Measurements from ENCODE around the gene MIAT. TPM values are rescaled to one million over a fixed set of nuclear protein-coding genes. Genes with fewer than 3 reads are reported as not detected.

Gene MIAT
- total and polyA plus RNA-seq, 3 experiments from 2014 or later, result 3.9 to 57.5 (median 52.2) TPM

GRCh38 chr22:26714971-26715370 is 57.6 kb downstream of the MIAT start:
- Histone ChIP-seq H3K27ac (ENCODE audit: low read depth, low read length) (no peak overlapping the region), H3K4me1 (ENCODE audit: insufficient read depth, low read length) (no peaks in the 10 kb centered on the region), H3K4me3 (ENCODE audit: low read length) (no peak overlapping the region), H3K27me3 (ENCODE audit: insufficient read depth, low read length, poor library complexity, severe bottlenecking) (no peaks in the 10 kb centered on the region), H3K9me3 (ENCODE audit: low read length) (no peaks in the 10 kb centered on the region), H3K36me3 (ENCODE audit: insufficient read depth, low read length) (peaks cover 16% of the 10 kb centered on the region)
- Mint-ChIP-seq H3K4me3 (no peak overlapping the region), H3K27ac (peak overlapping the region in 3 of 8 donors; percentile 20 to 85 (median 26)), H3K9me3 (no peaks in the 10 kb centered on the region), H3K4me1 (peaks cover 33 to 37% (median 34%) of the 10 kb centered on the region in 3 donors), H3K27me3 (no peaks in the 10 kb centered on the region), H3K36me3 (peaks cover 0 to 80% (median 21%) of the 10 kb centered on the region in 3 donors)
- no peak for DNase-seq
- CTCF ChIA-PET, result no interaction called here
- POLR2A ChIA-PET, result no interaction called here

GRCh38 chr22:26715392-26715936 is 58.1 kb downstream of the MIAT start:
- H3K27me3 ChIP-seq (ENCODE audit: insufficient read depth, low read length, poor library complexity, severe bottlenecking), result no peaks in the 10 kb centered on the region
- Mint-ChIP-seq H3K36me3 (peaks cover 0 to 84% (median 22%) of the 10 kb centered on the region in 3 donors), H3K9me3 (no peaks in the 10 kb centered on the region), H3K27me3 (no peaks in the 10 kb centered on the region), H3K4me3 (no peak overlapping the region), H3K4me1 (peaks cover 29 to 33% (median 30%) of the 10 kb centered on the region in 3 donors), H3K27ac (peak overlapping the region in 4 of 8 donors; percentile 8 to 85 (median 34))
- POLR2A ChIA-PET, result no interaction called here
- no peak for DNase-seq
- peaks cover 16% of the 10 kb centered on the region for H3K36me3 ChIP-seq (ENCODE audit: insufficient read depth, low read length)
- H3K27ac ChIP-seq (ENCODE audit: low read depth, low read length), result no peak overlapping the region
- H3K4me1 ChIP-seq (ENCODE audit: insufficient read depth, low read length), result no peaks in the 10 kb centered on the region
- no peaks in the 10 kb centered on the region for H3K9me3 ChIP-seq (ENCODE audit: low read length)
- H3K4me3 ChIP-seq (ENCODE audit: low read length), result no peak overlapping the region
- CTCF ChIA-PET, result no interaction called here

- CTCF ChIA-PET, result no interaction called here
These were observed 61.1 kb downstream of the MIAT start for GRCh38 chr22:26718488-26718887.

GRCh38 chr22:26718905-26719304 is 61.5 kb downstream of the MIAT start:
- POLR2A ChIA-PET, result no interaction called here
- no peaks in the 10 kb centered on the region for H3K27me3 ChIP-seq (ENCODE audit: insufficient read depth, low read length, poor library complexity, severe bottlenecking)

More at GRCh38 chr22:26718488-26718887, 61.1 kb downstream of the MIAT start:
- Histone ChIP-seq H3K9me3 (ENCODE audit: low read length) (no peaks in the 10 kb centered on the region), H3K4me3 (ENCODE audit: low read length) (no peak overlapping the region), H3K27ac (ENCODE audit: low read depth, low read length) (no peak overlapping the region), H3K4me1 (ENCODE audit: insufficient read depth, low read length) (no peaks in the 10 kb centered on the region), H3K27me3 (ENCODE audit: insufficient read depth, low read length, poor library complexity, severe bottlenecking) (no peaks in the 10 kb centered on the region), H3K36me3 (ENCODE audit: insufficient read depth, low read length) (peaks cover 12% of the 10 kb centered on the region)
- peak overlapping the region in 2 of 8 donors; percentile 23 to 54 for H3K27ac Mint-ChIP-seq
- no peaks in the 10 kb centered on the region for H3K9me3 Mint-ChIP-seq
- H3K27me3 Mint-ChIP-seq, result no peaks in the 10 kb centered on the region
- H3K4me1 Mint-ChIP-seq, result peaks cover 7 to 19% (median 9%) of the 10 kb centered on the region in 3 donors
- peaks cover 7 to 93% (median 31%) of the 10 kb centered on the region in 3 donors for H3K36me3 Mint-ChIP-seq
- POLR2A ChIA-PET, result interaction anchor here (0.6 kb wide), 1 partner anchor 1098 kb away, joined by 5 read pairs; no protein-coding TSS in a partner anchor
- H3K4me3 Mint-ChIP-seq, result no peak overlapping the region
- no peak for DNase-seq

GRCh38 chr22:26722159-26722558 is 64.8 kb downstream of the MIAT start:
- H3K9me3 Mint-ChIP-seq, result no peaks in the 10 kb centered on the region
- H3K4me3 ChIP-seq (ENCODE audit: low read length), result no peak overlapping the region
- peaks cover 0 to 18% (median 0%) of the 10 kb centered on the region in 3 donors for H3K4me1 Mint-ChIP-seq
- no peaks in the 10 kb centered on the region for H3K27me3 Mint-ChIP-seq
- ChIA-PET POLR2A (no interaction called here), CTCF (no interaction called here)
- H3K36me3 Mint-ChIP-seq, result peaks cover 20 to 88% (median 43%) of the 10 kb centered on the region in 3 donors
- no peaks in the 10 kb centered on the region for H3K4me1 ChIP-seq (ENCODE audit: insufficient read depth, low read length)
- no peaks in the 10 kb centered on the region for H3K27me3 ChIP-seq (ENCODE audit: insufficient read depth, low read length, poor library complexity, severe bottlenecking)
- H3K27ac ChIP-seq (ENCODE audit: low read depth, low read length), result no peak overlapping the region
- H3K4me3 Mint-ChIP-seq, result no peak overlapping the region
- peaks cover 17% of the 10 kb centered on the region for H3K36me3 ChIP-seq (ENCODE audit: insufficient read depth, low read length)
- H3K27ac Mint-ChIP-seq, result peak overlapping the region in 2 of 8 donors; percentile 4 to 56
- no peaks in the 10 kb centered on the region for H3K9me3 ChIP-seq (ENCODE audit: low read length)
- no peak for DNase-seq

More at GRCh38 chr22:26718905-26719304, 61.5 kb downstream of the MIAT start:
- H3K27me3 Mint-ChIP-seq, result no peaks in the 10 kb centered on the region
- Histone ChIP-seq H3K36me3 (ENCODE audit: insufficient read depth, low read length) (peaks cover 12% of the 10 kb centered on the region), H3K9me3 (ENCODE audit: low read length) (no peaks in the 10 kb centered on the region), H3K4me1 (ENCODE audit: insufficient read depth, low read length) (no peaks in the 10 kb centered on the region), H3K27ac (ENCODE audit: low read depth, low read length) (no peak overlapping the region), H3K4me3 (ENCODE audit: low read length) (no peak overlapping the region)
- no peaks in the 10 kb centered on the region for H3K9me3 Mint-ChIP-seq
- peak overlapping the region in 2 of 8 donors; percentile 23 to 54 for H3K27ac Mint-ChIP-seq
- peaks cover 7 to 93% (median 31%) of the 10 kb centered on the region in 3 donors for H3K36me3 Mint-ChIP-seq
- peaks cover 3 to 17% (median 8%) of the 10 kb centered on the region in 3 donors for H3K4me1 Mint-ChIP-seq
- H3K4me3 Mint-ChIP-seq, result no peak overlapping the region
- DNase-seq, result no peak
- CTCF ChIA-PET, result no interaction called here

GRCh38 chr22:26724414-26724813 is 67.0 kb downstream of the MIAT start:
- Mint-ChIP-seq H3K27me3 (no peaks in the 10 kb centered on the region), H3K4me3 (no peak overlapping the region), H3K4me1 (peaks cover 0 to 18% (median 0%) of the 10 kb centered on the region in 3 donors), H3K36me3 (peaks cover 26 to 82% (median 44%) of the 10 kb centered on the region in 3 donors), H3K9me3 (no peaks in the 10 kb centered on the region), H3K27ac (peak overlapping the region in 2 of 8 donors; percentile 6 to 72)
- Histone ChIP-seq H3K4me3 (ENCODE audit: low read length) (no peak overlapping the region), H3K4me1 (ENCODE audit: insufficient read depth, low read length) (no peaks in the 10 kb centered on the region), H3K27me3 (ENCODE audit: insufficient read depth, low read length, poor library complexity, severe bottlenecking) (no peaks in the 10 kb centered on the region), H3K9me3 (ENCODE audit: low read length) (no peaks in the 10 kb centered on the region), H3K36me3 (ENCODE audit: insufficient read depth, low read length) (peaks cover 7% of the 10 kb centered on the region), H3K27ac (ENCODE audit: low read depth, low read length) (no peak overlapping the region)
- POLR2A ChIA-PET, result no interaction called here
- CTCF ChIA-PET, result no interaction called here
- no peak for DNase-seq

- Histone ChIP-seq H3K36me3 (ENCODE audit: insufficient read depth, low read length) (peaks cover 12% of the 10 kb centered on the region), H3K4me3 (ENCODE audit: low read length) (no peak overlapping the region), H3K9me3 (ENCODE audit: low read length) (no peaks in the 10 kb centered on the region), H3K27ac (ENCODE audit: low read depth, low read length) (no peak overlapping the region), H3K27me3 (ENCODE audit: insufficient read depth, low read length, poor library complexity, severe bottlenecking) (no peaks in the 10 kb centered on the region), H3K4me1 (ENCODE audit: insufficient read depth, low read length) (no peaks in the 10 kb centered on the region)
- POLR2A ChIA-PET, result no interaction called here
- CTCF ChIA-PET, result no interaction called here
- Mint-ChIP-seq H3K4me1 (peaks cover 0 to 18% (median 1%) of the 10 kb centered on the region in 3 donors), H3K36me3 (peaks cover 26 to 84% (median 47%) of the 10 kb centered on the region in 3 donors), H3K4me3 (no peak overlapping the region), H3K9me3 (no peaks in the 10 kb centered on the region), H3K27ac (peak overlapping the region in 3 of 8 donors; percentile 58 to 81 (median 59)), H3K27me3 (no peaks in the 10 kb centered on the region)
- DNase-seq, result no peak
These were observed 67.8 kb downstream of the MIAT start for GRCh38 chr22:26725012-26725676.

Data from CD8-positive, alpha-beta memory T cell (primary cell).